Measurements from ENCODE around the gene HMGCS1. TPM values are rescaled to one million over a fixed set of nuclear protein-coding genes. Genes with fewer than 3 reads are reported as not detected.

The HMGCS1 gene
- polyA plus RNA-seq (ENCODE audit: low read depth in 6 of 6), result 10 to 100 TPM; 16.4 to 24.8 (median 19.7) TPM

DNA sequence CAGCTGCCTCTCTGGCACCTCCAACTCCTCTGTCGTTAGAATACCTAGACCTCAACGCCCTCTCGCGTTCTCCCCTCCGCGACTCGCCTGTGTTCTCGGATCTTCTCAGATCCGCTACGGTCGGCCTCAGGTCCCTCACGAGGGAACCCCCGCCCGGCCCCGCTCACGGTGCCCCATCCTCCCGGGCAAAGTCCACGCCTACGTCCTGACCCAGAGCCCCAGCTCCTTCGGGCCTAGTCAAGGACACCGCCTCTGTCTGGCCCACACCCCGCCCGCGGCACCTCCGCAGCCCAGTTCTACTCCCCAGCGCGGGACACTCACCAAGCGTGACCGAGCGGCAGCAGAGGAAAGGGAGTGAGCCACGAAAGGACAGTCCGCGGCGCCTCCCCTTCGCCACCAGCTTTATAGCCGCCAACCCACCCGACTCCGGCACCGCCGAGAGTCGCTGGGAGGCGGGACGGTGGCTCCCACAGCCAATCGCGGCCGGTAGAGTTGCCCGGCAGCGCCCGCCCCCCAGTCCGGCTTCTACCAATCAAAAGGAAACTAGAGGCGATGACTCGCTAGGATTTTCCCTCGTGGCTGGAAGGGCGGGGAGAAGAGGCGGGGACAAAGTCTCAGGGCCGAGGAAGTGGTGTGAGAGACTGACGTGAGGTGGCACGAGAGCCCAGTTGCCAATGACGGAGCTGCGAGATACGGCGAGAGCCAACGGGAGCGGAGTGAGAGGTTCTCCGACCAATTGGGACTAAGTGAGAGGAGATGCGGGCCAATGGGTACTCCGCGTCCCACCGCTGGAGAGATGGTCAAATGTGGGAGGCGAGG lies at the start of gene HMGCS1:
Gene HMGCS1 (minus strand): TSS at position 378 of the 819 bp plus-strand sequence. CDS start 14,447 bp downstream, outside the sequence.
- Mint-ChIP-seq H3K9me3 (peaks cover 0 to 1% (median 0%) of the 10 kb centered on the region in 7 donors), H3K27ac (peak within 1 kb of the TSS; percentile 97 to 100 (median 99)), H3K4me3 (peak within 1 kb of the TSS; percentile 89 to 100 (median 98)), H3K27me3 (peaks cover 0 to 7% (median 0%) of the 10 kb centered on the region in 3 donors), H3K36me3 (no peaks in the 10 kb centered on the region), H3K4me1 (peaks cover 27 to 50% (median 37%) of the 10 kb centered on the region in 3 donors)
- ATAC-seq (ENCODE audit: low read depth in 2 of 2), result peak; percentile 79 to 80
- DNase-seq, result peak; percentile 100

GRCh38 chr5:43358726-43359125 lies 45.5 kb upstream of the HMGCS1 start:
- Mint-ChIP-seq H3K9me3 (peaks cover 12 to 34% (median 22%) of the 10 kb centered on the region in 7 donors), H3K4me1 (no peaks in the 10 kb centered on the region), H3K4me3 (no peak overlapping the region), H3K36me3 (peaks cover 9 to 15% of the 10 kb centered on the region in 2 donors), H3K27ac (no peak overlapping the region), H3K27me3 (no peaks in the 10 kb centered on the region)
- DNase-seq (no peak), ATAC-seq (ENCODE audit: low read depth in 2 of 2) (no peak)

DNA sequence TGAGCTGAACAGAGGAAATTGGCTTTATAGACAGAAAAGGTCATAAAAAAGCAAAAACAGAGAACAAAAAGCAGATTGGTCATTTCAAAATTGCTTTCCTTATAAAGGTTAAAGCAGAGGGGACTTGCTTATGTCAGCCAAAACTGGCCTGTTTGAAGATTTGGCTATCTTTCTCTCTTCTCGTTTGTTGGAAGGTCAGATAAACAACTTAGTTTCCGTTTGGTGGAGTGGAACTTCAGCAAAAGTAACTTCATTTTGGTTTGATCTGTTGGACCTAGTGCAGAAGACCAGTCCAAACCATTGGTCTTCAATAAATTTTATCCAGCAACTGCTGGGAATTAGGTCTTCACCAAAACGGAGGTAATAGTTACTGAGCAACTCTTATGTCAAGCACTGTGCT lies 45.1 kb upstream of the HMGCS1 start:
- no peak for DNase-seq
- Mint-ChIP-seq H3K9me3 (peaks cover 12 to 34% (median 22%) of the 10 kb centered on the region in 7 donors), H3K4me3 (no peak overlapping the region), H3K27me3 (no peaks in the 10 kb centered on the region), H3K4me1 (no peaks in the 10 kb centered on the region), H3K27ac (peak overlapping the region in 1 of 6 donors; percentile 8), H3K36me3 (peaks cover 9 to 15% of the 10 kb centered on the region in 2 donors)
- no peak for ATAC-seq (ENCODE audit: low read depth in 2 of 2)

DNA sequence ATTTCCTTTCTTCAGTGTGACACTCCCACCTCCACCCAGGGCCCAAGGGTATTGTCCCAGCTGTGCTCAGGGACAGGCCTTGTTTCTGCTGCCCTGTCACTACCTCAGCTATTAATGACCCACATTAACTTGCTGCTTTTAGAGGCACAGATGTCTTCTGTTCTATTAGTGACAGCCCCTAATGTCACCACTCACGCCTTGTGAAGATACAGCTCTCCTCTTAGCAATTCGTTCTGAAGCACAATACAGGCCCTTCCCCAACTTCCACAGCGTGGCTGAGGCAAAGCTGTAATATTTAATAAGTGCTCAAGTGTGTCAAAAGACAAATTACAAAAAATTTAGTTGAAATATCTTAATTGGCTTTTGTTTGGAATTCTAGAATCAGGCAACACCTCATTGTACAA lies 44.7 kb upstream of the HMGCS1 start:
- H3K9me3 Mint-ChIP-seq, result peaks cover 12 to 34% (median 22%) of the 10 kb centered on the region in 7 donors
- no peaks in the 10 kb centered on the region for H3K4me1 Mint-ChIP-seq
- H3K27ac Mint-ChIP-seq, result no peak overlapping the region
- no peak for ATAC-seq (ENCODE audit: low read depth in 2 of 2)
- H3K36me3 Mint-ChIP-seq, result peaks cover 9 to 15% of the 10 kb centered on the region in 2 donors
- no peaks in the 10 kb centered on the region for H3K27me3 Mint-ChIP-seq
- no peak for DNase-seq
- H3K4me3 Mint-ChIP-seq, result no peak overlapping the region

DNA sequence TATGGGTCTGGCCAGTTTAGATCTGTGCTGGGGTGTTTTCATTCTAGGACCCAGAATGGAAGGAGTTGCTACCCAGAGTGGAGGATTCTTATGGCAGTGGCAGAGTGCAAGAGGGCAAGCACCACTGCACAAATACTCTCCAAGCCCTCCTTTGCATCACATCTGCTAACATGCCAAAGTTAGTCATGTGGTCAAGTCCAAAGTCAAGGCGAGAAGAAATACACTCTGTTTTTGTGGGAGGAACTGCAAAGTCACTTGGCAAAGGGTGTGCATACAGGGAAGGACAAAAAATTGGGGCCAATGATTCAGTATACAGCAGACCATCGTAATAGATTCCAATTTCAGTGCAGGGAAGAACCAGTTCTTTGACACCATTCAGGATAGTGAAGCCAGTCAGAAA lies 43.9 kb upstream of the HMGCS1 start:
- Mint-ChIP-seq H3K4me1 (no peaks in the 10 kb centered on the region), H3K27ac (peak overlapping the region in 1 of 6 donors; percentile 33), H3K36me3 (peaks cover 9 to 15% of the 10 kb centered on the region in 2 donors), H3K9me3 (peaks cover 12 to 33% (median 20%) of the 10 kb centered on the region in 7 donors), H3K27me3 (no peaks in the 10 kb centered on the region), H3K4me3 (no peak overlapping the region)
- ATAC-seq (ENCODE audit: low read depth in 2 of 2) (no peak), DNase-seq (no peak)

DNA sequence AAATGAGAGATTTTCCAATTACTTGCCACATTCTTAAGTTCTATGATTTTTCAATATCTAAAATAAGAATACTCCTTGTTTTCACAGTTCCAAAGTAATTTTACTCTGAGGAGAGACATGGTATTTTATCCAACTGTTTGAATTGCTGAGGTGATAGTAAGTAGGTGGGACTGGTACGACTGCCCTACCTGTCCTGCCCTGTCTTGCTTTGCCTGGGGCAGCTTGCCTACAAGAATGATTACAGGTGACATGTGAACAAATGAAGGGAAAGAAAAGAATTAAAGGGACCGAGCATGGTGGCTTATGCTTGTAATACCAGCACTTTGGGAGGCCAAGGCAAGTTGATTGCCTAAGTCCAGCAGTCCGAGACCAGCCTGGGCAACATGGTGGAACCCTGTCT lies 41.6 kb upstream of the HMGCS1 start:
- ATAC-seq (ENCODE audit: low read depth in 2 of 2) (no peak), DNase-seq (no peak)
- Mint-ChIP-seq H3K4me3 (no peak overlapping the region), H3K4me1 (no peaks in the 10 kb centered on the region), H3K36me3 (peaks cover 0 to 4% of the 10 kb centered on the region in 2 donors), H3K9me3 (peaks cover 0 to 10% (median 8%) of the 10 kb centered on the region in 7 donors), H3K27ac (no peak overlapping the region), H3K27me3 (peaks cover 0 to 11% (median 0%) of the 10 kb centered on the region in 3 donors)

GRCh38 chr5:43353668-43354067 lies 40.5 kb upstream of the HMGCS1 start:
- Mint-ChIP-seq H3K9me3 (no peaks in the 10 kb centered on the region), H3K36me3 (peaks cover 0 to 4% of the 10 kb centered on the region in 2 donors), H3K27ac (no peak overlapping the region), H3K27me3 (peaks cover 0 to 11% (median 5%) of the 10 kb centered on the region in 3 donors), H3K4me3 (no peak overlapping the region), H3K4me1 (no peaks in the 10 kb centered on the region)
- ATAC-seq (ENCODE audit: low read depth in 2 of 2) (no peak), DNase-seq (no peak)

GRCh38 chr5:43352915-43353314 lies 39.7 kb upstream of the HMGCS1 start:
- DNase-seq (no peak), ATAC-seq (ENCODE audit: low read depth in 2 of 2) (no peak)
- Mint-ChIP-seq H3K4me3 (no peak overlapping the region), H3K27ac (peak overlapping the region in 1 of 6 donors; percentile 32), H3K9me3 (no peaks in the 10 kb centered on the region), H3K27me3 (peaks cover 0 to 11% (median 5%) of the 10 kb centered on the region in 3 donors), H3K36me3 (peaks cover 0 to 4% of the 10 kb centered on the region in 2 donors), H3K4me1 (no peaks in the 10 kb centered on the region)

GRCh38 chr5:43352131-43352530 lies 38.9 kb upstream of the HMGCS1 start:
- Mint-ChIP-seq H3K4me1 (no peaks in the 10 kb centered on the region), H3K27me3 (peaks cover 0 to 11% (median 5%) of the 10 kb centered on the region in 3 donors), H3K9me3 (no peaks in the 10 kb centered on the region), H3K27ac (no peak overlapping the region), H3K4me3 (no peak overlapping the region), H3K36me3 (peaks cover 0 to 4% of the 10 kb centered on the region in 2 donors)
- DNase-seq (no peak), ATAC-seq (ENCODE audit: low read depth in 2 of 2) (no peak)

GRCh38 chr5:43348861-43349363 lies 35.7 kb upstream of the HMGCS1 start:
- Mint-ChIP-seq H3K4me3 (no peak overlapping the region), H3K9me3 (peaks cover 0 to 9% (median 4%) of the 10 kb centered on the region in 7 donors), H3K36me3 (no peaks in the 10 kb centered on the region), H3K4me1 (no peaks in the 10 kb centered on the region), H3K27ac (no peak overlapping the region), H3K27me3 (peaks cover 0 to 12% (median 11%) of the 10 kb centered on the region in 3 donors)
- ATAC-seq (ENCODE audit: low read depth in 2 of 2) (no peak), DNase-seq (no peak)

DNA sequence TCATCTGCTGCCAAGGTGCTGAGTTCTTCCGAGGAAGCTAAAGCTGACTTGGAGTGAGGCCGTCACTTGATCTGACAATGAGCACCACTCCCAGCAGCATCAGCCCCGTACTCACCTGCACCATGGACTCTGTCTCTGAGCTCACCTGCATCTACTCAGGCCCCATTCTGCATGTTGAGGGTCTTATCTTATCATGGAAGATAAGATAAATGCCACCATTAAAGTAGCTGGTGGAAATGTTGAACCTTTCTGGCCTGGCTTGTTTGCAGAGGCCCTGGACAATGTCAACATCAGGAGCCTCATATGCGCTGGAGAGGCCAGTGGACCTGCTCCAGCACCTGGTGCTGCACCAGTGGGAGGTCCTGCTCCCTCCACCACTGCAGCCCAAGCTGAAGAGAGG lies 35.0 kb upstream of the HMGCS1 start:
- no peaks in the 10 kb centered on the region for H3K4me1 Mint-ChIP-seq
- peaks cover 0 to 9% (median 4%) of the 10 kb centered on the region in 7 donors for H3K9me3 Mint-ChIP-seq
- H3K4me3 Mint-ChIP-seq, result no peak overlapping the region
- H3K36me3 Mint-ChIP-seq, result no peaks in the 10 kb centered on the region
- no peak overlapping the region for H3K27ac Mint-ChIP-seq
- ATAC-seq (ENCODE audit: low read depth in 2 of 2), result no peak
- peaks cover 0 to 16% (median 11%) of the 10 kb centered on the region in 3 donors for H3K27me3 Mint-ChIP-seq
- DNase-seq, result no peak

DNA sequence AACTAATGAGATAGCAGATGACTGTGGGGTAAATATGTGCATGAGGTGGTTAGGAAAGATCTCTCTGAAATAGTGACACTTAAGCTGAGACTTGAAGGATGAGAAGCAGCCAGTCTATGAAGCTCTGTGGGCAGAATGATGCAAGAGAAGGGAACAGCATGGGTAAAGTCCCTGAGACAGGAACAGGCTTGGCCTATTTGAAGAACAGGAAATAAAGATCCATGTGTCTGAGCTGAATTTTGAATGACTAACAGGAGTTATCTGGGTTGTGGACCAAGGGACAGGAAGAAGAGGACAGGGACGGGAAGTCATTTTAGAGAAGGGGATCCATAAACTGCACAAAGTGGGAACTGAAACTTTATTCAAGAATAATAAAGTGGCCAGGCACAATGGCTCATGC lies 25.6 kb upstream of the HMGCS1 start:
- no peak overlapping the region for H3K4me3 Mint-ChIP-seq
- ATAC-seq (ENCODE audit: low read depth in 2 of 2), result no peak
- H3K4me1 Mint-ChIP-seq, result no peaks in the 10 kb centered on the region
- peaks cover 14 to 46% (median 32%) of the 10 kb centered on the region in 7 donors for H3K9me3 Mint-ChIP-seq
- H3K27me3 Mint-ChIP-seq, result peaks cover 12 to 46% (median 33%) of the 10 kb centered on the region in 3 donors
- peak overlapping the region in 1 of 6 donors; percentile 19 for H3K27ac Mint-ChIP-seq
- DNase-seq, result no peak
- peaks cover 5 to 31% of the 10 kb centered on the region in 2 donors for H3K36me3 Mint-ChIP-seq

- Mint-ChIP-seq H3K4me1 (no peaks in the 10 kb centered on the region), H3K27me3 (peaks cover 29 to 65% (median 43%) of the 10 kb centered on the region in 3 donors), H3K4me3 (no peak overlapping the region), H3K36me3 (peaks cover 5 to 50% of the 10 kb centered on the region in 2 donors), H3K27ac (peak overlapping the region in 1 of 6 donors; percentile 29), H3K9me3 (peaks cover 22 to 65% (median 39%) of the 10 kb centered on the region in 7 donors)
- ATAC-seq (ENCODE audit: low read depth in 2 of 2), result no peak
- no peak for DNase-seq
These were observed 22.9 kb upstream of the HMGCS1 start for GRCh38 chr5:43336159-43336558.

GRCh38 chr5:43335681-43336080 lies 22.5 kb upstream of the HMGCS1 start:
- H3K9me3 Mint-ChIP-seq, result peaks cover 22 to 65% (median 39%) of the 10 kb centered on the region in 7 donors
- no peak overlapping the region for H3K27ac Mint-ChIP-seq
- no peak overlapping the region for H3K4me3 Mint-ChIP-seq
- H3K27me3 Mint-ChIP-seq, result peaks cover 29 to 65% (median 43%) of the 10 kb centered on the region in 3 donors
- no peak for ATAC-seq (ENCODE audit: low read depth in 2 of 2)
- DNase-seq, result no peak
- H3K4me1 Mint-ChIP-seq, result no peaks in the 10 kb centered on the region
- H3K36me3 Mint-ChIP-seq, result peaks cover 5 to 50% of the 10 kb centered on the region in 2 donors

All from naive B cell (primary cell).